OCI-LY3 (cell line): ENCODE measurements around the gene MAP2K6.

Experiments
- EZH2phosphoT487 ChIP-seq: fragments of 200-600 bp; shearing (Covaris generic); IDR thresholded peaks from 2 replicates; pipeline ENCODE4 v1.6.1; 2018; ENCODE audit warnings: antibody characterized with exemption, mixed run types, low read depth
- TF ChIP-seq, protein P1 (sequence below): fragments of 200-600, 300-600 bp; sonication (generic); IDR thresholded peaks from 2 replicates; pipeline ENCODE4 v1.5.1; 2014; ENCODE audit warnings: antibody characterized with exemption, low read length, low read depth

DNA sequence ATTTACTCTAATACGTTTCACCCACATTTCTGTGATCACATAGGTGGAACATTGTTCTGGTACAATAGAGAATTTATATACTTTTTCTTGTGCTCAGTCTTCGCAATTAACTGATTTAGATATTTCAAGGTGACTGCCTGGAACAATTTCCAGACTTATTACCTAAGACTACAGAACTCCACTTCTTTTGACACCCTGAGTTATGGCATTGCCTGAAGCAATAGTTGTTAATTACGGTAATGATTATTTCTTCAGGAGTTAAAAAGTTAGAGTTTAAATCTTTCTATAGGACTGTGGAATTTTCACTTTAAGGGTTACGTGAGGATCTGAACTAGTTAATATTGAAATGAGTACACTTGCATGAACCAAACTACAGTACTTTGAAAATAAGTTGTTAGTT is 74.8 kb downstream of the MAP2K6 start:
- TF ChIP-seq, protein P1, sequence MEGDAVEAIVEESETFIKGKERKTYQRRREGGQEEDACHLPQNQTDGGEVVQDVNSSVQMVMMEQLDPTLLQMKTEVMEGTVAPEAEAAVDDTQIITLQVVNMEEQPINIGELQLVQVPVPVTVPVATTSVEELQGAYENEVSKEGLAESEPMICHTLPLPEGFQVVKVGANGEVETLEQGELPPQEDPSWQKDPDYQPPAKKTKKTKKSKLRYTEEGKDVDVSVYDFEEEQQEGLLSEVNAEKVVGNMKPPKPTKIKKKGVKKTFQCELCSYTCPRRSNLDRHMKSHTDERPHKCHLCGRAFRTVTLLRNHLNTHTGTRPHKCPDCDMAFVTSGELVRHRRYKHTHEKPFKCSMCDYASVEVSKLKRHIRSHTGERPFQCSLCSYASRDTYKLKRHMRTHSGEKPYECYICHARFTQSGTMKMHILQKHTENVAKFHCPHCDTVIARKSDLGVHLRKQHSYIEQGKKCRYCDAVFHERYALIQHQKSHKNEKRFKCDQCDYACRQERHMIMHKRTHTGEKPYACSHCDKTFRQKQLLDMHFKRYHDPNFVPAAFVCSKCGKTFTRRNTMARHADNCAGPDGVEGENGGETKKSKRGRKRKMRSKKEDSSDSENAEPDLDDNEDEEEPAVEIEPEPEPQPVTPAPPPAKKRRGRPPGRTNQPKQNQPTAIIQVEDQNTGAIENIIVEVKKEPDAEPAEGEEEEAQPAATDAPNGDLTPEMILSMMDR = no peak
- TF ChIP-seq EZH2phosphoT487 = no peak
